Measurements from ENCODE around the gene TNIK.

The TNIK gene

GRCh38 chr3:171459942-171460724 lies at the start of gene TNIK:
TNIK (minus strand) TSS chr3:171460405; CDS start chr3:171460063, 342 bp downstream.
- peak within 1 kb of the TSS; percentile 88 for H3K4me3 ChIP-seq (ENCODE audit: low read length)
- no peaks in the 10 kb centered on the region for H3K36me3 ChIP-seq (ENCODE audit: control insufficient read depth, insufficient read depth, low read length)
- H3K9me3 ChIP-seq (ENCODE audit: control insufficient read depth, low read length): no peaks in the 10 kb centered on the region
- H3K4me1 ChIP-seq (ENCODE audit: control insufficient read depth, insufficient read depth, low read length): peaks cover 27% of the 10 kb centered on the region
- H3K27me3 ChIP-seq (ENCODE audit: control insufficient read depth, insufficient read depth, low read length): no peaks in the 10 kb centered on the region
- peak within 1 kb of the TSS; percentile 73 for H3K9ac ChIP-seq (ENCODE audit: low read length)

GRCh38 chr3:171508676-171509075 lies 48.5 kb upstream of the TNIK start:
- no peak overlapping the region for H3K9ac ChIP-seq (ENCODE audit: low read length)
- H3K4me1 ChIP-seq (ENCODE audit: control insufficient read depth, insufficient read depth, low read length): no peaks in the 10 kb centered on the region
- H3K27me3 ChIP-seq (ENCODE audit: control insufficient read depth, insufficient read depth, low read length): no peaks in the 10 kb centered on the region
- no peaks in the 10 kb centered on the region for H3K9me3 ChIP-seq (ENCODE audit: control insufficient read depth, low read length)
- H3K4me3 ChIP-seq (ENCODE audit: low read length): no peak overlapping the region
- H3K36me3 ChIP-seq (ENCODE audit: control insufficient read depth, insufficient read depth, low read length): no peaks in the 10 kb centered on the region

GRCh38 chr3:171508206-171508605 lies 48.0 kb upstream of the TNIK start:
- Histone ChIP-seq H3K9me3 (ENCODE audit: control insufficient read depth, low read length) (no peaks in the 10 kb centered on the region), H3K4me1 (ENCODE audit: control insufficient read depth, insufficient read depth, low read length) (no peaks in the 10 kb centered on the region), H3K36me3 (ENCODE audit: control insufficient read depth, insufficient read depth, low read length) (no peaks in the 10 kb centered on the region), H3K27me3 (ENCODE audit: control insufficient read depth, insufficient read depth, low read length) (no peaks in the 10 kb centered on the region), H3K4me3 (ENCODE audit: low read length) (no peak overlapping the region), H3K9ac (ENCODE audit: low read length) (no peak overlapping the region)

GRCh38 chr3:171506743-171507319 lies 46.6 kb upstream of the TNIK start:
- Histone ChIP-seq H3K4me1 (ENCODE audit: control insufficient read depth, insufficient read depth, low read length) (no peaks in the 10 kb centered on the region), H3K4me3 (ENCODE audit: low read length) (no peak overlapping the region), H3K36me3 (ENCODE audit: control insufficient read depth, insufficient read depth, low read length) (no peaks in the 10 kb centered on the region), H3K9me3 (ENCODE audit: control insufficient read depth, low read length) (no peaks in the 10 kb centered on the region), H3K27me3 (ENCODE audit: control insufficient read depth, insufficient read depth, low read length) (no peaks in the 10 kb centered on the region), H3K9ac (ENCODE audit: low read length) (no peak overlapping the region)

GRCh38 chr3:171505822-171506333 lies 45.7 kb upstream of the TNIK start:
- H3K4me1 ChIP-seq (ENCODE audit: control insufficient read depth, insufficient read depth, low read length): no peaks in the 10 kb centered on the region
- H3K27me3 ChIP-seq (ENCODE audit: control insufficient read depth, insufficient read depth, low read length): no peaks in the 10 kb centered on the region
- no peaks in the 10 kb centered on the region for H3K36me3 ChIP-seq (ENCODE audit: control insufficient read depth, insufficient read depth, low read length)

GRCh38 chr3:171504376-171504775 lies 44.2 kb upstream of the TNIK start:
- Histone ChIP-seq H3K36me3 (ENCODE audit: control insufficient read depth, insufficient read depth, low read length) (no peaks in the 10 kb centered on the region), H3K9me3 (ENCODE audit: control insufficient read depth, low read length) (no peaks in the 10 kb centered on the region), H3K4me3 (ENCODE audit: low read length) (no peak overlapping the region), H3K9ac (ENCODE audit: low read length) (no peak overlapping the region), H3K4me1 (ENCODE audit: control insufficient read depth, insufficient read depth, low read length) (no peaks in the 10 kb centered on the region), H3K27me3 (ENCODE audit: control insufficient read depth, insufficient read depth, low read length) (no peaks in the 10 kb centered on the region)

More at GRCh38 chr3:171505822-171506333, 45.7 kb upstream of the TNIK start:
- H3K4me3 ChIP-seq (ENCODE audit: low read length): no peak overlapping the region
- no peaks in the 10 kb centered on the region for H3K9me3 ChIP-seq (ENCODE audit: control insufficient read depth, low read length)
- H3K9ac ChIP-seq (ENCODE audit: low read length): no peak overlapping the region

- Histone ChIP-seq H3K4me3 (ENCODE audit: low read length) (no peak overlapping the region), H3K36me3 (ENCODE audit: control insufficient read depth, insufficient read depth, low read length) (no peaks in the 10 kb centered on the region), H3K4me1 (ENCODE audit: control insufficient read depth, insufficient read depth, low read length) (no peaks in the 10 kb centered on the region), H3K9ac (ENCODE audit: low read length) (no peak overlapping the region), H3K9me3 (ENCODE audit: control insufficient read depth, low read length) (no peaks in the 10 kb centered on the region), H3K27me3 (ENCODE audit: control insufficient read depth, insufficient read depth, low read length) (no peaks in the 10 kb centered on the region)
Measured at GRCh38 chr3:171503817-171504216, 43.6 kb upstream of the TNIK start.

- Histone ChIP-seq H3K9me3 (ENCODE audit: control insufficient read depth, low read length) (no peaks in the 10 kb centered on the region), H3K36me3 (ENCODE audit: control insufficient read depth, insufficient read depth, low read length) (no peaks in the 10 kb centered on the region), H3K9ac (ENCODE audit: low read length) (no peak overlapping the region), H3K4me1 (ENCODE audit: control insufficient read depth, insufficient read depth, low read length) (no peaks in the 10 kb centered on the region), H3K27me3 (ENCODE audit: control insufficient read depth, insufficient read depth, low read length) (no peaks in the 10 kb centered on the region), H3K4me3 (ENCODE audit: low read length) (no peak overlapping the region)
Measured at GRCh38 chr3:171498921-171499320, 38.7 kb upstream of the TNIK start.

GRCh38 chr3:171497468-171497867 lies 37.3 kb upstream of the TNIK start:
- no peaks in the 10 kb centered on the region for H3K4me1 ChIP-seq (ENCODE audit: control insufficient read depth, insufficient read depth, low read length)
- no peaks in the 10 kb centered on the region for H3K9me3 ChIP-seq (ENCODE audit: control insufficient read depth, low read length)
- no peak overlapping the region for H3K4me3 ChIP-seq (ENCODE audit: low read length)
- H3K9ac ChIP-seq (ENCODE audit: low read length): no peak overlapping the region
- no peaks in the 10 kb centered on the region for H3K36me3 ChIP-seq (ENCODE audit: control insufficient read depth, insufficient read depth, low read length)
- H3K27me3 ChIP-seq (ENCODE audit: control insufficient read depth, insufficient read depth, low read length): no peaks in the 10 kb centered on the region

- no peaks in the 10 kb centered on the region for H3K9me3 ChIP-seq (ENCODE audit: control insufficient read depth, low read length)
Measured at GRCh38 chr3:171495413-171495812, 35.2 kb upstream of the TNIK start.

GRCh38 chr3:171494457-171495109 lies 34.4 kb upstream of the TNIK start:
- Histone ChIP-seq H3K4me3 (ENCODE audit: low read length) (no peak overlapping the region), H3K9ac (ENCODE audit: low read length) (no peak overlapping the region), H3K9me3 (ENCODE audit: control insufficient read depth, low read length) (no peaks in the 10 kb centered on the region), H3K27me3 (ENCODE audit: control insufficient read depth, insufficient read depth, low read length) (no peaks in the 10 kb centered on the region), H3K36me3 (ENCODE audit: control insufficient read depth, insufficient read depth, low read length) (no peaks in the 10 kb centered on the region), H3K4me1 (ENCODE audit: control insufficient read depth, insufficient read depth, low read length) (no peaks in the 10 kb centered on the region)

More at GRCh38 chr3:171495413-171495812, 35.2 kb upstream of the TNIK start:
- Histone ChIP-seq H3K36me3 (ENCODE audit: control insufficient read depth, insufficient read depth, low read length) (no peaks in the 10 kb centered on the region), H3K27me3 (ENCODE audit: control insufficient read depth, insufficient read depth, low read length) (no peaks in the 10 kb centered on the region), H3K4me1 (ENCODE audit: control insufficient read depth, insufficient read depth, low read length) (no peaks in the 10 kb centered on the region), H3K9ac (ENCODE audit: low read length) (no peak overlapping the region), H3K4me3 (ENCODE audit: low read length) (no peak overlapping the region)

- H3K9ac ChIP-seq (ENCODE audit: low read length): no peak overlapping the region
- H3K4me3 ChIP-seq (ENCODE audit: low read length): no peak overlapping the region
- no peaks in the 10 kb centered on the region for H3K27me3 ChIP-seq (ENCODE audit: control insufficient read depth, insufficient read depth, low read length)
- H3K9me3 ChIP-seq (ENCODE audit: control insufficient read depth, low read length): no peaks in the 10 kb centered on the region
- H3K4me1 ChIP-seq (ENCODE audit: control insufficient read depth, insufficient read depth, low read length): peaks cover 11% of the 10 kb centered on the region
- H3K36me3 ChIP-seq (ENCODE audit: control insufficient read depth, insufficient read depth, low read length): no peaks in the 10 kb centered on the region
Measured at GRCh38 chr3:171491361-171491760, 31.2 kb upstream of the TNIK start.

All from mucosa of stomach (tissue), 1 donor.